Panc1 (cell line): ENCODE measurements around the gene UNC80. TPM values are rescaled to one million over a fixed set of nuclear protein-coding genes. Genes with fewer than 3 reads are reported as not detected.

Experiments used
- ATAC-seq: fragments of 200-7000 bp; cut with Tn5 transposase; 2 replicates; pipeline ENCODE4 v1.9.1; 2020; ENCODE audit warnings: mild to moderate bottlenecking, moderate library complexity
- BruUV-seq: library from RNA; stranded (reverse); fragments of 400-500 nt; replicated peaks from 2 replicates; lab custom pipeline; 2021; lab: Mats Ljungman, UMichigan
- CTCF ChIA-PET: fragments of 300-600 bp; sonication (Branson Sonifier 250); formaldehyde crosslinking; loops from one replicate; lab custom pipeline; 2022; ENCODE audit warnings: antibody characterized with exemption; lab: Charles Lee
- POLR2A ChIA-PET: fragments of 300-600 bp; sonication (Branson Sonifier 250); formaldehyde crosslinking; loops from one replicate; lab custom pipeline; 2022; ENCODE audit warnings: antibody characterized with exemption; lab: Charles Lee
- DNase-seq: peaks from one replicate; pipeline ENCODE4 v3.0.0-alpha.2; 2010; ENCODE audit warnings: low read depth, low spot score
- H3K27ac ChIP-seq: 2 replicates; pipeline ENCODE4 v1.5.1; 2011; ENCODE audit warnings: mild to moderate bottlenecking, low read length, inconsistent platforms
- H3K27me3 ChIP-seq: fragments of 200-500 bp; sonication (Bioruptor generic); 2 replicates; pipeline ENCODE4 v1.6.0; 2014; ENCODE audit warnings: low read length, inconsistent platforms; ENCODE audit not compliant: control insufficient read depth, insufficient read depth
- H3K36me3 ChIP-seq: fragments of 200-500 bp; sonication (Bioruptor generic); 2 replicates; pipeline ENCODE4 v1.5.1; 2014; ENCODE audit warnings: inconsistent platforms, mild to moderate bottlenecking, low read length, moderate library complexity; ENCODE audit not compliant: control insufficient read depth, insufficient read depth
- H3K4me1 ChIP-seq: 2 replicates; pipeline ENCODE4 v1.5.1; 2011; ENCODE audit warnings: inconsistent platforms, mild to moderate bottlenecking, low read length, moderate library complexity; ENCODE audit not compliant: control insufficient read depth, insufficient read depth
- H3K4me3 ChIP-seq, 2 experiments: 2 replicates each; pipeline ENCODE4 v1.5.1; 2011 to 2012; ENCODE audit warnings: low read depth in 2 of 2, low read length in 2 of 2, mild to moderate bottlenecking in 2 of 2, inconsistent platforms in 1 of 2, moderate library complexity in 1 of 2
- H3K9me3 ChIP-seq: fragments of 200-500 bp; sonication (Bioruptor generic); 2 replicates; pipeline ENCODE4 v1.5.1; 2014; ENCODE audit warnings: low read depth, mild to moderate bottlenecking, inconsistent platforms, low read length, moderate library complexity; ENCODE audit not compliant: control insufficient read depth, insufficient read depth
- CTCF ChIP-seq: fragments of 450-650 bp; IDR thresholded peaks from 2 replicates; pipeline ENCODE4 v1.5.1; 2017; ENCODE audit warnings: mild to moderate bottlenecking
- POLR2AphosphoS5 ChIP-seq: IDR thresholded peaks from 2 replicates; pipeline ENCODE4 v1.6.1; 2012; ENCODE audit warnings: mild to moderate bottlenecking, low read depth, low read length, moderate library complexity
- REST ChIP-seq, 2 experiments: IDR thresholded peaks; 2 replicates each; pipeline ENCODE4 v1.6.1; 2011 to 2012; ENCODE audit warnings: low read depth in 2 of 2, control low read depth in 1 of 2, low read length in 1 of 2, mild to moderate bottlenecking in 1 of 2, moderate library complexity in 1 of 2; ENCODE audit not compliant: insufficient read depth in 1 of 2
- SIN3A ChIP-seq: IDR thresholded peaks from 2 replicates; pipeline ENCODE4 v1.6.1; 2012; ENCODE audit warnings: low read depth, mild to moderate bottlenecking, low read length, moderate library complexity, borderline replicate concordance; ENCODE audit not compliant: insufficient read depth
- TCF7L2 ChIP-seq: IDR thresholded peaks from 2 replicates; pipeline ENCODE4 v1.6.1; 2011; ENCODE audit warnings: mild to moderate bottlenecking, low read depth, low read length, inconsistent platforms
- in situ Hi-C: cut with HindIII; loops from 2 replicates; pipeline ENCODE4 v1.10.0; 2016; ENCODE audit warnings: low sequenced_read_pairs, low pct_unique_long_range_greater_than_20kb
- intact Hi-C: fragments of 100-400 bp; cut with micrococcal nuclease; formaldehyde crosslinking; loops from one replicate; pipeline ENCODE4 v1.10.0; 2022; ENCODE audit not compliant: unreplicated experiment
- total RNA-seq: library from RNA; stranded (reverse); gene quantifications from one replicate; pipeline ENCODE4 v1.2.1, GENCODE V29; 2021; ENCODE audit not compliant: unreplicated experiment

Gene UNC80
- total RNA-seq, 1 experiment from 2014 or later: 0.08 TPM

DNA sequence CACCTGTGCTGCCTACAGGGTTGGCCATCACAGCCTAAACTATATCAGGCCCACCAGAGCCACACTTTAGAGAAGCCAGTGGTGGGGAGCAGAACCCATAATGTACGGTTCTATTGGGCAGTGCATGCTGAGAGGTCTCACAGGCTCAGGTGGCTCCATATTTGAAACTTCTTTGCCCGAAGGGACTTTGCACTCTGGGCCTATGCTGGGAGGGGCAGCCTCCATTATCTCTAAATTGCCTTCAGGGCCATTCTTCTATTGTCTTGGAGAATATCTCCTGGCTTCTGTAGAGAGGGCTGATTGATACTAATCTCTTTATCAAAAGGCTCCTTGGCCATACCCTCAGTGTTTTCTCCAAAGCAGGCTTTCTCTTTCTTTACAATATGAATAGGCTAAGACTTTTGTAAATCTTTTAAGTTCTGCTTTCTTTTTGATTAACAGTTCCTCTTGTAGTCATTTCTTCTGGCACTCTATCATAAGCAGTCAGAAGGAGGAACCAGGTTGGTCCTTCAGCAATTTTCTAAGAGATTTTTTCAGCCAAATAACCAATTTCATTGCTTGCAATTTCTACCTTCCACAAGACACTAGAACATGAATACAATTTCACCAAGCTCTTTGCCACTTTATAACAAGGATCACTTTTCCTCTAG is 275.3 kb downstream of the UNC80 start:
- in situ Hi-C loops (no loop called here), intact Hi-C loops (no loop called here)
- no peak overlapping the region for H3K27ac ChIP-seq
- POLR2A ChIA-PET: no interaction called here
- no peak for DNase-seq
- no peaks in the 10 kb centered on the region for H3K27me3 ChIP-seq
- no peak for ATAC-seq
- H3K9me3 ChIP-seq: no peaks in the 10 kb centered on the region
- no TSS peak for BruUV-seq
- CTCF ChIA-PET: no interaction called here
- H3K4me3 ChIP-seq: no peak overlapping the region
- no peaks in the 10 kb centered on the region for H3K4me1 ChIP-seq
- no peaks in the 10 kb centered on the region for H3K36me3 ChIP-seq
- TF ChIP-seq POLR2AphosphoS5 (no peak), REST (IDR thresholded peaks at IDR 0.05; ENCODE audit: insufficient read depth in 1 of 2, low read depth in 2 of 2, low read length in 1 of 2) (no peak), SIN3A (no peak), TCF7L2 (no peak), CTCF (no peak)

Other genes starting within 250 kb of the UNC80 start
- gene RPE, start 230.8 kb downstream of the UNC80 start, total RNA-seq: 100 TPM